ENCODE results near the gene CCNY. TPM values are rescaled to one million over a fixed set of nuclear protein-coding genes. Genes with fewer than 3 reads are reported as not detected.

CCNY gene
- total RNA-seq, 1 donor from 2014 or later: 44.3 TPM

- DNase-seq (ENCODE audit: low spot score): no peak
Observed at GRCh38 chr10:35614312-35614711, 278.0 kb downstream of the CCNY start.

Other genes starting within 250 kb of the CCNY start
- 20.9 TPM for gene CUL2, start 246.2 kb upstream of the CCNY start, total RNA-seq (ENCODE audit: insufficient read depth, low replicate concordance)
- gene CREM, start 209.7 kb upstream of the CCNY start, total RNA-seq (ENCODE audit: insufficient read depth, low replicate concordance): 47.9 TPM

All from umbilical cord (tissue), 2 donors.